Stomach (tissue), 9 donors: Measurements from ENCODE around the gene MRPL27. TPM values are rescaled to one million over a fixed set of nuclear protein-coding genes. Genes with fewer than 3 reads are reported as not detected.

Experiments used
- DNase-seq, 2 donors: peaks; one replicate each; pipeline versions ENCODE4 v3.0.0 to v3.0.0-alpha.2; 2013 to 2019
- H3K27ac ChIP-seq, 5 donors: fragments of 200-600 bp in 4 of 5; sonication (generic) in 4 of 5; one replicate each; pipeline ENCODE4 v1.5.1; 2013 to 2019; ENCODE audit warnings: mild to moderate bottlenecking in 1 of 5, moderate library complexity in 1 of 5
- H3K27me3 ChIP-seq, 3 donors: fragments of 200-600 bp; sonication (generic); one replicate each; pipeline ENCODE4 v1.5.1; 2017 to 2019; ENCODE audit warnings: mixed run types in 1 of 3
- H3K36me3 ChIP-seq, 4 donors: fragments of 200-600 bp; sonication (generic); 1 replicate in 3 of 4; 2 replicates in 1 of 4; pipeline ENCODE4 v1.5.1; 2016 to 2019
- H3K4me1 ChIP-seq, 4 donors: fragments of 200-600 bp; sonication (generic); one replicate each; pipeline ENCODE4 v1.5.1; 2016 to 2019
- H3K4me3 ChIP-seq, 4 donors: fragments of 200-600 bp; sonication (generic) in 3 of 4; one replicate each; pipeline ENCODE4 v1.5.1; 2016 to 2019; ENCODE audit warnings: mild to moderate bottlenecking in 1 of 4
- H3K9me3 ChIP-seq, 4 donors: fragments of 200-600 bp; sonication (generic); one replicate each; pipeline ENCODE4 v1.5.1; 2016 to 2019
- CTCF ChIP-seq, 7 experiments: fragments of 450-650 bp in 4 of 7; fragments of 200-600 bp in 3 of 7; sonication (generic) in 3 of 7; IDR thresholded peaks; one replicate each; pipeline ENCODE4 v1.5.1; 2016 to 2019; ENCODE audit warnings: antibody characterized with exemption in 7 of 7, control low read depth in 2 of 7, mild to moderate bottlenecking in 1 of 7
- EP300 ChIP-seq: sonication (generic); formaldehyde crosslinking; IDR thresholded peaks from one replicate; pipeline ENCODE4 v1.6.1; 2017; ENCODE audit warnings: antibody characterized with exemption
- POLR2A ChIP-seq, 4 donors: fragments of 450-650 bp; IDR thresholded peaks; one replicate each; pipeline ENCODE4 v1.6.1; 2016; ENCODE audit warnings: antibody characterized with exemption in 4 of 4, control low read depth in 2 of 4, mild to moderate bottlenecking in 1 of 4, moderate library complexity in 1 of 4
- POLR2AphosphoS5 ChIP-seq, 3 donors: sonication (generic); formaldehyde crosslinking; IDR thresholded peaks; one replicate each; pipeline ENCODE4 v1.6.1; 2016; ENCODE audit warnings: antibody characterized with exemption in 3 of 3
- WGBS, 5 donors: extraction: QIAGEN DNeasy Blood & Tissue Kit in 3 of 5; methylation state at CpG; one replicate each; pipeline versions ENCODE4 v1.1.5 to v1.1.7; 2013 to 2018; 5-methylcytosine and 5-hydroxymethylcytosine counted together
- intact Hi-C: fragments of 100-400 bp; cut with DNase I; formaldehyde crosslinking; loops from one replicate; pipeline ENCODE4 v1.15.1; 2023; ENCODE audit warnings: low total_unique reads
- polyA plus RNA-seq, 3 donors: library from polyadenylated mRNA; stranded (reverse); fragments of 200-250 nt; gene quantifications; one replicate each; pipeline ENCODE4 v1.2.3, GENCODE V29; 2013
- total RNA-seq, 5 donors: library from RNA; depleted of rRNA; stranded (reverse); fragments of >200 nt; gene quantifications; one replicate each; pipeline versions ENCODE4 v1.1.0 to v1.2.3, GENCODE V29; 2014 to 2016
- donor health status: healthy with polysubstance abuse.
- donor health status: Bipolar disorder and iron deficiency.
- donor health status: healthy.

MRPL27 gene
- total and polyA plus RNA-seq, 8 donors: 25.0 to 258 (median 60.1) TPM

GRCh38 chr17:50355701-50356341 lies 17.2 kb downstream of the MRPL27 start:
- intact Hi-C loops: no loop called here

GRCh38 chr17:50355336-50355700 lies 17.7 kb downstream of the MRPL27 start:
- Histone ChIP-seq H3K4me1 (peaks cover 33 to 72% (median 52%) of the 10 kb centered on the region in 4 donors), H3K9me3 (no peaks in the 10 kb centered on the region), H3K4me3 (no peak overlapping the region), H3K27ac (peak overlapping the region in 4 of 5 donors; percentile 18 to 67 (median 56)), H3K27me3 (no peaks in the 10 kb centered on the region), H3K36me3 (peaks cover 63 to 87% (median 86%) of the 10 kb centered on the region in 4 donors)
- no peak for DNase-seq
- intact Hi-C loops: no loop called here
- TF ChIP-seq EP300: no peak
- TF ChIP-seq POLR2A (IDR thresholded peaks at IDR 0.05): no peak
- no peak for TF ChIP-seq POLR2AphosphoS5 (IDR thresholded peaks at IDR 0.05)
- TF ChIP-seq CTCF (IDR thresholded peaks at IDR 0.05): no peak
- WGBS, 5 donors: 41 to 68% (median 54%) methylated on average over 4 of the region's 4 CpGs

More at GRCh38 chr17:50355701-50356341, 17.2 kb downstream of the MRPL27 start:
- DNase-seq: peak in 1 of 2 donors; percentile 39
- Histone ChIP-seq H3K27ac (peak overlapping the region in 3 of 5 donors; percentile 18 to 67 (median 53)), H3K4me1 (peaks cover 33 to 69% (median 48%) of the 10 kb centered on the region in 4 donors), H3K36me3 (peaks cover 67 to 92% (median 91%) of the 10 kb centered on the region in 4 donors), H3K27me3 (no peaks in the 10 kb centered on the region), H3K9me3 (no peaks in the 10 kb centered on the region), H3K4me3 (no peak overlapping the region)
- WGBS, 5 donors: 71 to 85% (median 79%) methylated on average over 18 to 20 of the region's 20 CpGs
- no peak for TF ChIP-seq EP300

GRCh38 chr17:50354776-50355175 lies 18.2 kb downstream of the MRPL27 start:
- intact Hi-C loops: no loop called here
- Histone ChIP-seq H3K27ac (peak overlapping the region; percentile 9 to 67 (median 53)), H3K27me3 (no peaks in the 10 kb centered on the region), H3K9me3 (no peaks in the 10 kb centered on the region), H3K36me3 (peaks cover 63 to 82% (median 81%) of the 10 kb centered on the region in 4 donors), H3K4me1 (peaks cover 29 to 73% (median 51%) of the 10 kb centered on the region in 4 donors), H3K4me3 (no peak overlapping the region)
- peak in 1 of 2 donors; percentile 48 for DNase-seq
- WGBS, 5 donors: 47 to 82% (median 57%) methylated on average over 5 to 13 of the region's 13 CpGs
- TF ChIP-seq POLR2AphosphoS5 (IDR thresholded peaks at IDR 0.05) (peak in 1 of 3 donors; percentile 27), EP300 (no peak), POLR2A (IDR thresholded peaks at IDR 0.05) (no peak)

- peak in 1 of 2 donors; percentile 25 for DNase-seq
- H3K4me1 ChIP-seq: peaks cover 30 to 73% (median 56%) of the 10 kb centered on the region in 4 donors
Measured at GRCh38 chr17:50354198-50354597, 18.8 kb downstream of the MRPL27 start.

More at GRCh38 chr17:50354198-50354597, 18.8 kb downstream of the MRPL27 start:
- TF ChIP-seq POLR2AphosphoS5 (IDR thresholded peaks at IDR 0.05) (no peak), CTCF (IDR thresholded peaks at IDR 0.05) (no peak), EP300 (no peak)
- Histone ChIP-seq H3K4me3 (no peak overlapping the region), H3K27ac (peak overlapping the region; percentile 36 to 67 (median 53)), H3K9me3 (no peaks in the 10 kb centered on the region), H3K36me3 (peaks cover 58 to 80% (median 75%) of the 10 kb centered on the region in 4 donors), H3K27me3 (no peaks in the 10 kb centered on the region)
- intact Hi-C loops: no loop called here
- 85 to 93% (median 87%) methylated on average over 15 of the region's 15 CpGs for WGBS, 5 donors
